Lung (tissue), 12 donors: Measurements from ENCODE around the gene MYO15A. TPM values are rescaled to one million over a fixed set of nuclear protein-coding genes. Genes with fewer than 3 reads are reported as not detected.

Source experiments
- ATAC-seq: fragments of 200-7000 bp; cut with Tn5 transposase; one replicate; pipeline ENCODE4 v1.9.1; 2020; ENCODE audit warnings: moderate number of reproducible peaks; ENCODE audit not compliant: insufficient read depth, low FRiP score
- DNase-seq, 3 donors: peaks; one replicate each; pipeline ENCODE4 v3.0.0-alpha.2; 2013 to 2017
- H3K27ac ChIP-seq, 2 donors: one replicate each; pipeline ENCODE4 v1.5.1; 2013; ENCODE audit warnings: mild to moderate bottlenecking in 2 of 2, moderate library complexity in 2 of 2, control low read depth in 1 of 2, inconsistent platforms in 1 of 2, low read depth in 1 of 2, low read length in 1 of 2
- H3K27me3 ChIP-seq, 3 donors: one replicate each; pipeline ENCODE4 v1.5.1; 2013; ENCODE audit warnings: low read length in 2 of 3; ENCODE audit not compliant: control insufficient read depth in 3 of 3, insufficient read depth in 3 of 3
- H3K36me3 ChIP-seq, 4 donors: one replicate each; pipeline ENCODE4 v1.5.1; 2013; ENCODE audit warnings: low read length in 4 of 4, mild to moderate bottlenecking in 1 of 4, moderate library complexity in 1 of 4; ENCODE audit not compliant: control insufficient read depth in 4 of 4, insufficient read depth in 4 of 4
- H3K4me1 ChIP-seq, 5 donors: one replicate each; pipeline ENCODE4 v1.5.1; 2013; ENCODE audit warnings: low read length in 5 of 5, mild to moderate bottlenecking in 2 of 5, moderate library complexity in 1 of 5; ENCODE audit not compliant: control insufficient read depth in 5 of 5, insufficient read depth in 5 of 5
- H3K4me3 ChIP-seq: one replicate; pipeline ENCODE4 v1.5.1; 2013; ENCODE audit warnings: mild to moderate bottlenecking, control low read depth, moderate library complexity
- H3K9ac ChIP-seq, 2 donors: one replicate each; pipeline ENCODE4 v1.5.1; 2013; ENCODE audit warnings: low read length in 2 of 2, control low read depth in 1 of 2; ENCODE audit not compliant: insufficient read depth in 1 of 2
- H3K9me3 ChIP-seq, 4 donors: one replicate each; pipeline ENCODE4 v1.5.1; 2013; ENCODE audit warnings: low read length in 3 of 4, mild to moderate bottlenecking in 1 of 4, moderate library complexity in 1 of 4; ENCODE audit not compliant: control insufficient read depth in 4 of 4, insufficient read depth in 3 of 4
- CTCF ChIP-seq: IDR thresholded peaks from 2 replicates; pipeline ENCODE4 v1.5.1; 2012; ENCODE audit warnings: mild to moderate bottlenecking; ENCODE audit errors: control extremely low read depth, extremely low read depth
- WGBS, 2 donors: extraction: QIAGEN DNeasy Blood & Tissue Kit; methylation state at CpG; one replicate each; pipeline ENCODE4 v1.1.7; 2013; 5-methylcytosine and 5-hydroxymethylcytosine counted together
- polyA plus RNA-seq, 2 donors: library from polyadenylated mRNA; stranded (reverse); fragments of 200-250 nt; gene quantifications; one replicate each; pipeline ENCODE4 v1.2.1, GENCODE V29; 2013
- total RNA-seq, 2 donors: library from RNA; depleted of rRNA in 1 of 2; stranded (reverse); fragments of >200 nt in 1 of 2; gene quantifications; one replicate each; pipeline ENCODE4 v1.2.1, GENCODE V29; 2014 to 2021
- donor health status: control.
- donor health status: control.
- donor health status: Bipolar disorder and iron deficiency.
- donor health status: healthy.
- donor health status: DM: yes; HTN: yes; CAD: no.

MYO15A gene
- total and polyA plus RNA-seq, 4 donors = 0.56 to 2.7 (median 2.3) TPM

GRCh38 chr17:18100616-18101015, 7.9 kb upstream of the MYO15A start:
- Histone ChIP-seq H3K9me3 (no peaks in the 10 kb centered on the region), H3K4me1 (peaks cover 0 to 5% (median 0%) of the 10 kb centered on the region in 5 donors), H3K27ac (no peak overlapping the region), H3K4me3 (no peak overlapping the region), H3K9ac (no peak overlapping the region), H3K36me3 (peaks cover 7 to 81% (median 39%) of the 10 kb centered on the region in 4 donors), H3K27me3 (no peaks in the 10 kb centered on the region)
- ATAC-seq (no peak), DNase-seq (no peak)
- WGBS, 2 donors = 85 to 90% methylated on average over 10 of the region's 10 CpGs
- no peak for TF ChIP-seq CTCF

- Histone ChIP-seq H3K4me3 (no peak overlapping the region), H3K9ac (no peak overlapping the region), H3K36me3 (peaks cover 0 to 83% (median 34%) of the 10 kb centered on the region in 4 donors), H3K27ac (no peak overlapping the region), H3K4me1 (peaks cover 0 to 5% (median 0%) of the 10 kb centered on the region in 5 donors), H3K9me3 (no peaks in the 10 kb centered on the region), H3K27me3 (no peaks in the 10 kb centered on the region)
- WGBS, 2 donors = 85 to 90% methylated on average over 9 of the region's 9 CpGs
- ATAC-seq (no peak), DNase-seq (no peak)
- no peak for TF ChIP-seq CTCF
Observed at GRCh38 chr17:18101828-18102227, 6.7 kb upstream of the MYO15A start.

- TF ChIP-seq CTCF = no peak
- ATAC-seq (no peak), DNase-seq (no peak)
- H3K9ac ChIP-seq = no peak overlapping the region
- peaks cover 0 to 81% (median 36%) of the 10 kb centered on the region in 4 donors for H3K36me3 ChIP-seq
- no peak overlapping the region for H3K27ac ChIP-seq
- WGBS, 2 donors = 56 to 76% methylated on average over 3 of the region's 3 CpGs
- no peaks in the 10 kb centered on the region for H3K27me3 ChIP-seq
- no peak overlapping the region for H3K4me3 ChIP-seq
- peaks cover 0 to 5% (median 0%) of the 10 kb centered on the region in 5 donors for H3K4me1 ChIP-seq
- no peaks in the 10 kb centered on the region for H3K9me3 ChIP-seq
Observed at GRCh38 chr17:18102640-18103039, 5.9 kb upstream of the MYO15A start.

- no peak for TF ChIP-seq CTCF
- Histone ChIP-seq H3K27ac (no peak overlapping the region), H3K27me3 (no peaks in the 10 kb centered on the region), H3K4me3 (no peak overlapping the region), H3K9ac (no peak overlapping the region), H3K36me3 (peaks cover 0 to 58% (median 22%) of the 10 kb centered on the region in 4 donors), H3K9me3 (no peaks in the 10 kb centered on the region), H3K4me1 (peaks cover 0 to 5% (median 0%) of the 10 kb centered on the region in 5 donors)
- ATAC-seq (no peak), DNase-seq (no peak)
- WGBS, 2 donors = 92 to 94% methylated on average over 3 of the region's 3 CpGs
Observed at GRCh38 chr17:18105027-18105426, 3.5 kb upstream of the MYO15A start.
